GM13976 (cell line): Measurements from ENCODE around the gene CNGB1.
"Not testable (repeated sequence)": the region's sequence is repeated elsewhere in the genome, so short reads cannot be mapped to it uniquely, and the experiment has no call there.

ENCODE experiments used
- DNase-seq: peaks from one replicate; pipeline ENCODE4 v3.0.0; 2012; ENCODE audit warnings: low spot score
- CTCF ChIP-seq: IDR thresholded peaks from 2 replicates; pipeline ENCODE4 v1.5.1; 2012; ENCODE audit warnings: borderline replicate concordance, mild to moderate bottlenecking; ENCODE audit not compliant: insufficient read depth; ENCODE audit errors: extremely low read depth, missing control alignments, control extremely low read depth
- in situ Hi-C: fragments of 300-500 bp; cut with MboI; formaldehyde crosslinking; loops from one replicate; pipeline ENCODE4 v1.12.0; 2022; ENCODE audit warnings: low sequenced_read_pairs, mixed read lengths, inconsistent platforms; ENCODE audit not compliant: unreplicated experiment

CNGB1 gene

DNA sequence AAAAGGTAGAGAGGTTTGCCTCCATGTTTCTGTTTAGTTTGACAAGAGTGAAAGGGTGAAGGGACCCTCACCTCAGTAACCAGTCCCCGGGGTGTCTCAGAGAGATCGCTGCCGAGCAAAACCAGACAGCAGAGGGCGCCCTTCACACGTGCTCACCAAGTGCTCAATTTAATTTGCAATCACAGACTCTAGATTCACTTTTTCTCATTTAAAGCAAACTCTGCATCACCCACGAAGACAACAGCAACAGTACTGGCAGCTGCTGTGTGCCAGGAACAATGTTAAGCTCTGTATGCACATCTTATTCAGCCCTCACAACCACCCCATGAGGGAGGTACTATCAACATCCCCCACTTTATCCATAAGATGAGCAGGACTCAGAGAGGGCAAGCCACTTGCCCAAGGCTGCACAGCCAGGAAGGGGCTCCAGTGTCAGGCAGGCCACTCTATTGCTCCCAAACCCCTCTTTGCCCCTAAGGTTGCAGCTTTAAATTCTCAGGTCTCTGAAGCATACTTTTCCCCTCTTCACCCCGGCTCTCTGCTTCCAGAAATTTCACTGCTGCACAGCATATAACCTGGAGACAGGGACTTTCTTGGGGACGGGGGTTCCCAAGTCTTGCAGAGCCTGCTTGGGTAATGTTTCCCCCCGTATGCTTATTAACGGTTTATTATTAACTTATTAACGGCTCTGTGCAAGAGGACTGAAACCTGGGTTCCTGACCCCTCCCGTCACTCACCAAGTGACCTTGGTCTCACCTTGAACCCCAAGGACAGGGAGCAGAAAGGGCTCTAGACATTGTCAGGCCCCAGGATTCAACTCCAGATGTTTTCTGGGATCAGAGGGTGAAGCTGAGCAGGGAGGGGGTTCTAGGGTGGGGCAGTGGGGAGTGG lies 70.9 kb downstream of the CNGB1 start:
- peak; percentile 87 for TF ChIP-seq CTCF
- DNase-seq, result peak; percentile 79
- in situ Hi-C loops, result loop anchor here (10.0 kb wide), 1 partner anchor 105 kb away; the partner anchor contains the start of genes USB1 and ZNF319

DNA sequence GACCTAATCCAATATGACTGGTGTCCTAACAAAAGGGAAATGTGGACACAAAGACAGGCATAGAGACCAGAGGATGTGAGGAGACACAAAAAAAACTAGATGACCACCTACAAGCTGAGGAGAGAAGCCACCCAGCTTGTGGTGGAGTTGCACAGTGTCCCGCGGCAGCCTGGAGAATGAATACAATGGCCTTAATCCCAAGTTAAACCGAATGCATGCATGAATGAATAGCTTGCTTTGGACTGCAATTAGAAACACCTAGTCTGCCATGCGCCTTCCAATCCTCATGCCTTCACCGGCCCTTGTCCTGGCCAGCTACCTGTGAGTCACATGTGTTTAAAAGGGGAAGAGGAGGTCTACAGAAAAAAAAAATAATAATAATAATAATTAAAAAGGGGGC lies 72.0 kb downstream of the CNGB1 start:
- no peak for TF ChIP-seq CTCF
- DNase-seq, result no peak
- in situ Hi-C loops, result loop anchor here (10.0 kb wide), 1 partner anchor 106 kb away; the partner anchor contains the start of genes USB1 and ZNF319

DNA sequence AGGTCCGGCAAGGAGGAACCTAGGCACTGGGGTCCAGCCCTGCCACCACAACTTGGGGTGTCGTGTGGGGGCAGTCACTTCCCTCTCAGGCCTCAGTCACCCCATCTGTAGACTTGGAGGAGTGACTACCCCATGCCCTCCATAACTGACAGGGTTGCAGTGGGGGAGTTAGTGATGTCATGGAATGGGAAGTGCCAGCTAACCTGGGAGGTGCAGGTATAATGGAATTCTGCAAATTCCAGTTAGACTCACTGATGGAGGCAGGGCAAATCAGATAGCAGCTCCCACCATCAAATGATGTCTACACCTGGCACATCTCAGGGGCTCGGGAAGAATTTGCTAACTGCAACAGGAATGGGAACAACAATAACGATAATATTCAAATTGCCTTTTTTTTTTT lies 72.9 kb downstream of the CNGB1 start:
- in situ Hi-C loops, result loop anchor here (10.0 kb wide), 1 partner anchor 107 kb away; the partner anchor contains the start of genes USB1 and ZNF319
- TF ChIP-seq CTCF, result no peak
- no peak for DNase-seq

- in situ Hi-C loops, result loop anchor here (10.0 kb wide), 1 partner anchor 108 kb away; the partner anchor contains the start of genes USB1 and ZNF319
- no peak for DNase-seq
- no peak for TF ChIP-seq CTCF
These were observed 73.7 kb downstream of the CNGB1 start for GRCh38 chr16:57897053-57897784.

GRCh38 chr16:57895081-57895547 lies 75.8 kb downstream of the CNGB1 start:
- not testable (repeated sequence) for DNase-seq
- in situ Hi-C loops, result loop anchor here (10.0 kb wide), 1 partner anchor 110 kb away; the partner anchor contains the start of genes USB1 and ZNF319

GRCh38 chr16:57894390-57895080 lies 76.4 kb downstream of the CNGB1 start:
- in situ Hi-C loops, result loop anchor here (10.0 kb wide), 1 partner anchor 110 kb away; the partner anchor contains the start of genes USB1 and ZNF319
- DNase-seq, result no peak
- no peak for TF ChIP-seq CTCF
